ENCODE measurements around the gene EHHADH.

Gene EHHADH

GRCh38 chr3:185152410-185153170 is 101.3 kb downstream of the EHHADH start, which contains the start of gene C3orf70:
Gene C3orf70, minus strand, starts transcription at chr3:185153060. Its CDS starts 237 bp downstream, at chr3:185152823.
- H3K4me3 ChIP-seq, result peak within 1 kb of the TSS; percentile 40 to 54 (median 49)
- H3K27ac ChIP-seq, result peak within 1 kb of the TSS in 19 of 21 experiments; percentile 10 to 77 (median 63)

- Histone ChIP-seq H3K27ac (peak overlapping the region in 15 of 21 experiments; percentile 1 to 75 (median 63)), H3K4me3 (peak overlapping the region; percentile 40 to 54 (median 49))
Observed at GRCh38 chr3:185151964-185152409, 101.9 kb downstream of the EHHADH start.

GRCh38 chr3:185151101-185151963 is 102.5 kb downstream of the EHHADH start:
- Histone ChIP-seq H3K4me3 (peak overlapping the region in 2 of 7 experiments; percentile 40 to 49), H3K27ac (peak overlapping the region in 3 of 21 experiments; percentile 1 to 75 (median 63))

GRCh38 chr3:185150561-185150960 is 103.3 kb downstream of the EHHADH start:
- Histone ChIP-seq H3K4me3 (no peak overlapping the region), H3K27ac (no peak overlapping the region)

GRCh38 chr3:185149591-185149990 is 104.3 kb downstream of the EHHADH start:
- Histone ChIP-seq H3K4me3 (no peak overlapping the region), H3K27ac (no peak overlapping the region)

- Histone ChIP-seq H3K27ac (no peak overlapping the region), H3K4me3 (no peak overlapping the region)
Observed at GRCh38 chr3:185145511-185145910, 108.3 kb downstream of the EHHADH start.

GRCh38 chr3:185144784-185145183 is 109.1 kb downstream of the EHHADH start:
- Histone ChIP-seq H3K4me3 (no peak overlapping the region), H3K27ac (no peak overlapping the region)

Data from skin epidermis (tissue), 12 donors.